SH-SY5Y (cell line): Measurements from ENCODE around the gene VIT.

Source experiments
- GATA2 ChIP-seq: IDR thresholded peaks from 2 replicates; pipeline ENCODE4 v1.6.1; 2011; ENCODE audit warnings: mild to moderate bottlenecking, low read depth, low read length
- GATA3 ChIP-seq: IDR thresholded peaks from 2 replicates; pipeline ENCODE4 v1.6.1; 2011; ENCODE audit warnings: low read depth, mild to moderate bottlenecking, low read length, moderate library complexity

- no peak for TF ChIP-seq GATA3
- TF ChIP-seq GATA2: no peak
These were observed at the start of gene VIT for GRCh38 chr2:36696533-36696932.
